H1 (cell line): ENCODE measurements around the gene RAB3A. TPM values are rescaled to one million over a fixed set of nuclear protein-coding genes. Genes with fewer than 3 reads are reported as not detected.
A peak's percentile ranks its signal among the peaks of the same experiment; 100 is the strongest.

Experiments
- CTBP2 ChIP-seq: IDR thresholded peaks from 2 replicates; pipeline ENCODE4 v1.7.0; 2011; ENCODE audit warnings: borderline replicate concordance, mild to moderate bottlenecking, moderate library complexity, mixed read lengths, low read length; ENCODE audit not compliant: insufficient read depth, insufficient read length
- EZH2 ChIP-seq: fragments of 200-600 bp; sonication (generic); IDR thresholded peaks from 2 replicates; pipeline ENCODE4 v1.7.1; 2012; ENCODE audit warnings: low read depth, mild to moderate bottlenecking, moderate library complexity, low read length, inconsistent platforms; ENCODE audit not compliant: severe bottlenecking
- GABPA ChIP-seq: IDR thresholded peaks from 2 replicates; pipeline ENCODE4 v1.6.1; 2011; ENCODE audit warnings: mild to moderate bottlenecking, low read length, moderate library complexity, borderline replicate concordance; ENCODE audit not compliant: insufficient read depth
- JUND ChIP-seq: IDR thresholded peaks from 2 replicates; pipeline ENCODE4 v1.6.1; 2011; ENCODE audit warnings: mild to moderate bottlenecking, improper control_type of control experiment, low read length
- KDM5A ChIP-seq: fragments of 200-600 bp; IDR thresholded peaks from 2 replicates; pipeline ENCODE4 v1.7.1; 2012; ENCODE audit warnings: mild to moderate bottlenecking, low read length, inconsistent platforms, mixed read lengths
- MAFK ChIP-seq: IDR thresholded peaks from 2 replicates; pipeline ENCODE4 v1.6.1; 2012; ENCODE audit warnings: low read depth, mild to moderate bottlenecking, improper control_type of control experiment, low read length
- NRF1 ChIP-seq: IDR thresholded peaks from 2 replicates; pipeline ENCODE4 v1.6.1; 2011; ENCODE audit warnings: mild to moderate bottlenecking, low read depth, low read length, improper control_type of control experiment
- PHF8 ChIP-seq: fragments of 200-600 bp; sonication (generic); conservative IDR thresholded peaks from 2 replicates; pipeline ENCODE4 v1.7.1; 2012; ENCODE audit warnings: low read depth, mild to moderate bottlenecking, inconsistent platforms, low read length, moderate library complexity
- RFX5 ChIP-seq: IDR thresholded peaks from 2 replicates; pipeline ENCODE4 v1.6.1; 2011; ENCODE audit warnings: low read depth, low read length, improper control_type of control experiment, borderline replicate concordance
- RNF2 ChIP-seq: fragments of 200-900, 300-1000 bp; sonication (generic); IDR thresholded peaks from 2 replicates; pipeline ENCODE4 v1.7.1; 2016; ENCODE audit warnings: borderline replicate concordance, low read depth, mild to moderate bottlenecking, antibody characterized with exemption, low read length; ENCODE audit not compliant: poor library complexity, severe bottlenecking; ENCODE audit errors: missing control alignments
- SAP30 ChIP-seq: fragments of 300-600 bp; sonication (generic); IDR thresholded peaks from 2 replicates; pipeline ENCODE4 v1.7.1; 2012; ENCODE audit warnings: low read length, moderate library complexity, mild to moderate bottlenecking, inconsistent platforms; ENCODE audit not compliant: insufficient read depth, insufficient replicate concordance
- SIX5 ChIP-seq: IDR thresholded peaks from 2 replicates; pipeline ENCODE4 v1.6.1; 2011; ENCODE audit warnings: mild to moderate bottlenecking, low read depth, low read length
- SP2 ChIP-seq: IDR thresholded peaks from 2 replicates; pipeline ENCODE4 v1.6.1; 2012; ENCODE audit warnings: mild to moderate bottlenecking, low read length, inconsistent platforms
- YY1 ChIP-seq: IDR thresholded peaks from 2 replicates; pipeline ENCODE4 v1.6.1; 2011; ENCODE audit warnings: low read depth, mild to moderate bottlenecking, low read length
- polyA plus RNA-seq, 7 experiments: library from polyadenylated mRNA; depleted of rRNA in 3 of 7; stranded (reverse) in 5 of 7; unstranded in 2 of 7; fragments of >200 nt in 5 of 7; fragments of 200-250 nt in 2 of 7; gene quantifications; 1 replicate in 5 of 7; 2 replicates in 1 of 7; 4 replicates in 1 of 7; pipeline versions ENCODE4 v1.2.1 to v1.2.3, GENCODE V29; 2011 to 2013; ENCODE audit warnings: missing spikeins in 2 of 7, mixed read lengths in 2 of 7
- total RNA-seq: library from RNA; stranded (reverse); fragmentation: NEBNext Ultra II Directional; extraction: Animal tissue kit (Norgen Biotek cat#: 25700); gene quantifications from 2 replicates; pipeline ENCODE4 v1.2.1, GENCODE V29; 2021
- TF ChIP-seq, protein P1 (sequence below): IDR thresholded peaks from 2 replicates; pipeline ENCODE4 v1.6.1; 2012; ENCODE audit warnings: inconsistent platforms
- TF ChIP-seq, protein P2 (sequence below): IDR thresholded peaks from 2 replicates; pipeline ENCODE4 v1.6.1; 2011; ENCODE audit warnings: low read depth, mild to moderate bottlenecking, low read length; ENCODE audit not compliant: insufficient read depth
- TF ChIP-seq, protein P3 (sequence below): IDR thresholded peaks from 2 replicates; pipeline ENCODE4 v1.6.1; 2012; ENCODE audit warnings: inconsistent platforms

RAB3A gene
- total and polyA plus RNA-seq, 2 of the 8 experiments (the other 6 are each of a cell fraction or from before 2014, with no cell fraction given), result 13.6 to 14.2 TPM

DNA sequence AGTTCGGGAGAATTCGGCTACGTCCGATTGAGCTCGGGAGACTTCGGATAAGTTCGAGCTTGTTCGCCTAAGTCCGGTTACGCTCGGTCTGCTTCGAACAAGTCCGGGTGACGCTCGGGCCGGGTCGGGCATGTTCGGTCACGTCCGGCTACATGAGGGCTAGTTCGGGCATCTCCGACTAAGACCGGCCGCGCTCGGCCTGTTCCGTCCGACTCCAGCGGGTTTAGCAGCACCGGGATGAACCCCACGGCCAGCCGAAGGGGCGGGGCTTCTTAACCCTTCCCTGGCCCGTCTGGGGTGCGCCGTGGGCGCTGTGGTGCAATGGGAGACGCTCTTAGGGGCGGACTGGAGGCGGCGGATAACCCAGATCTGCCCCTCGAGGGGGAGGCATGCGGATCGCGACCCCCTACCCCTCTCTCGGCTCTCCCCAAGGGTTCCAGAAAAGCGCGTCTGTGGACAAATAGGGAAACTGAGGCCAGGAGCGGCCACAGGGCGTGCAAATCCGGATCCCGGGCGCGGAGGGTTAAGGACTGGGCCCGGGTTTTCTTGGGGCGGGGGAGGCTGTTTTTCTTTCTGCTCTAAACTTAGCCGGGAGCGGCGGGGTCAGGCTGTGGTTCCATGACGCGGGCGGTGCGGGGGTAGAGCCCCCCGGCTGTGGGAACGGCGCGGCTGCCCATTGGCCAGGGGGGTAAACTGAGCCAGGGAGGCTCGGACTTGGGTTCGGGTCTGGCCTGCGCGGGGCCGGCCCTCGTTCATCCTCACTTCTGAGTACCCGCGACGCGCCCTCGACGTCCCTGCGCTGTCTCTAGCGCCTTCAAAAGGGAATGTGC is 20.9 kb upstream of the RAB3A start (continued):
- TF ChIP-seq GABPA (no peak), MAFK (no peak), NRF1 (no peak), RNF2 (no peak), YY1 (no peak), JUND (no peak), PHF8 (no peak), SAP30 (no peak), SP2 (no peak), RFX5 (no peak), EZH2 (no peak), KDM5A (no peak), CTBP2 (no peak), SIX5 (no peak)
- TF ChIP-seq, protein P1, sequence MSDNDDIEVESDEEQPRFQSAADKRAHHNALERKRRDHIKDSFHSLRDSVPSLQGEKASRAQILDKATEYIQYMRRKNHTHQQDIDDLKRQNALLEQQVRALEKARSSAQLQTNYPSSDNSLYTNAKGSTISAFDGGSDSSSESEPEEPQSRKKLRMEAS, result no peak
- TF ChIP-seq, protein P2, sequence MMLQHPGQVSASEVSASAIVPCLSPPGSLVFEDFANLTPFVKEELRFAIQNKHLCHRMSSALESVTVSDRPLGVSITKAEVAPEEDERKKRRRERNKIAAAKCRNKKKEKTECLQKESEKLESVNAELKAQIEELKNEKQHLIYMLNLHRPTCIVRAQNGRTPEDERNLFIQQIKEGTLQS, result no peak
- TF ChIP-seq, protein P3, sequence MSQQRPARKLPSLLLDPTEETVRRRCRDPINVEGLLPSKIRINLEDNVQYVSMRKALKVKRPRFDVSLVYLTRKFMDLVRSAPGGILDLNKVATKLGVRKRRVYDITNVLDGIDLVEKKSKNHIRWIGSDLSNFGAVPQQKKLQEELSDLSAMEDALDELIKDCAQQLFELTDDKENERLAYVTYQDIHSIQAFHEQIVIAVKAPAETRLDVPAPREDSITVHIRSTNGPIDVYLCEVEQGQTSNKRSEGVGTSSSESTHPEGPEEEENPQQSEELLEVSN, result peak; percentile 31; the same call in 1 of the 2 replicates
